ENCODE data around the gene ZNF526.
A peak's percentile ranks its signal among the peaks of the same experiment; 100 is the strongest.

ZNF526 gene

GRCh38 chr19:42220751-42221097, 612 bp downstream of the ZNF526 start:
- DNase-seq = no peak

DNA sequence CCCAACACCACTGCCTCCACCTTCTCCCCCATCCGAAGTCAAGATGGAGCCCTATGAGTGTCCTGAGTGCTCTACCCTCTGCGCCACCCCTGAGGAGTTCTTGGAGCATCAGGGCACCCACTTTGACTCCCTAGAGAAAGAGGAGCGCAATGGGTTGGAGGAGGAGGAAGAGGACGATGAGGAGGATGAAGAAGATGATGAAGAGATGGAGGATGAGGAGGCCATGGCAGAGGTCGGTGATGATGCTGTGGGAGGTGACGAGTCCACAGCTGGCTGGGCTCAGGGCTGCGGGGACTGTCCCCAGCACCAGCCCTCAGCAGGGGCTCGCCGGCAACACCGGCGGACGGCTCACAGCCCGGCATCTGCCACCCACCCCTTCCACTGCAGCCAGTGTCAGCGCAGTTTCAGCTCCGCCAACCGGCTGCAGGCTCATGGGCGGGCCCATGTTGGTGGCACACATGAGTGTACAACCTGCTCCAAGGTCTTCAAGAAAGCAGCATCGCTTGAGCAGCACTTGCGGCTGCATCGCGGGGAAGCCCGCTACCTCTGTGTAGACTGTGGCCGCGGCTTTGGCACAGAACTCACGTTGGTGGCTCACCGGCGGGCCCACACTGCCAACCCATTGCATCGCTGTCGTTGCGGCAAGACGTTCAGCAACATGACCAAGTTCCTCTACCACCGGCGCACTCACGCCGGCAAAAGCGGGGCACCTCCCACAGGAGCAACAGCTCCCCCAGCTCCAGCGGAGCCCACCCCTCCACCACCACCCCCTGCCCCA, 5.0 kb downstream of the ZNF526 start:
- DNase-seq = no peak

DNA sequence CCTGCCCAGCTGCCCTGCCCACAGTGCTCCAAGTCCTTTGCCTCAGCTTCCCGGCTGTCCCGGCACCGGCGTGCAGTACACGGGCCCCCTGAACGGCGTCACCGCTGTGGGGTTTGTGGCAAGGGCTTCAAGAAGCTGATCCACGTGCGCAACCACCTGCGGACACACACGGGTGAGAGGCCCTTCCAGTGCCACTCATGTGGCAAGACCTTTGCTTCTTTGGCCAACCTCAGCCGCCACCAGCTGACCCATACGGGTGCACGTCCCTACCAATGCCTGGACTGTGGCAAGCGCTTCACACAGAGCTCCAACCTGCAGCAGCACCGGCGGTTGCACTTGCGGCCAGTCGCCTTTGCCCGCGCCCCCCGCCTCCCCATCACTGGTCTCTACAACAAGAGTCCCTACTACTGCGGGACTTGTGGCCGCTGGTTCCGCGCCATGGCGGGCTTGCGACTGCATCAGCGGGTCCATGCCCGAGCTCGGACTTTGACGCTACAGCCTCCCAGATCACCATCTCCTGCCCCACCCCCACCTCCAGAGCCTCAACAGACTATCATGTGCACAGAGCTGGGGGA, 5.7 kb downstream of the ZNF526 start:
- no peak for DNase-seq

DNA sequence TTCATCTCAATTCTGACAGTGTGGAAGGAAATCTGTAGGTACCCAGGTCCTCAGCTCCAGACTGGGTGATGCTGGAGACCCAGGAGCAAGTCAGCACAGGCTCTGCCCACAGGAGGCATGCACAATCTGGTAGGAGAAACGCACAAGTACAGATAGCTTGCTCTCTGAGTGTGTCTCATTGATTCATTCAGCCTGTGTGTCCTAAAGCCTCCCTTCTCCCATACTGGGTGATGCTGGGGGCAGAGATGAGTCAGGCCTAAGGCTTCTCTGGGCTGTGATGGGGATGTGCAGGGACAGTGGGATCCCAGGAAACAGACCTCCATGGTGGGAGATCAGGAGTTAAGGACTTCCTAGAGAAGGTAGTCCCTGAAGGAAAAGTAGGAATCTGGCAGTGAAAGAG, 6.8 kb downstream of the ZNF526 start:
- no peak for DNase-seq

DNA sequence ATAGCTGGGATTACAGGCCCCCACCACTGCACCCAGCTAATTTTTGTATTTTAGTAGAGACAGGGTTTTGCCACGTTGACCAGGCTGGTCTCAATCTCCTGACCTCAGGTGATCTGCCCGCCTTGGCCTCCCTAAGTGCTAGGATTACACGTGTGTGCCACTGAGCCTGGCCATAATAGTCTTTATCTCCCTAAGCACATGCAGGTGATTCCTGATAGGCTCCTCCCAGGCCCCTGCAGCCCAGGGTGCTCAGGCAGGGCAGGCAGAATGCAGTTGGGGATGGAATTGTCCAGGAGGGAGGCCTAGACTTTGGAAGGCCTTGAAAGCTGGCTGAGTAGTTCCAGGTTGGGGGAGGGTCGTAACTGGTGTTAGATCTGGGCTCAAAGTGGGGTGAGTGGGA, 8.5 kb downstream of the ZNF526 start:
- no peak for DNase-seq

DNA sequence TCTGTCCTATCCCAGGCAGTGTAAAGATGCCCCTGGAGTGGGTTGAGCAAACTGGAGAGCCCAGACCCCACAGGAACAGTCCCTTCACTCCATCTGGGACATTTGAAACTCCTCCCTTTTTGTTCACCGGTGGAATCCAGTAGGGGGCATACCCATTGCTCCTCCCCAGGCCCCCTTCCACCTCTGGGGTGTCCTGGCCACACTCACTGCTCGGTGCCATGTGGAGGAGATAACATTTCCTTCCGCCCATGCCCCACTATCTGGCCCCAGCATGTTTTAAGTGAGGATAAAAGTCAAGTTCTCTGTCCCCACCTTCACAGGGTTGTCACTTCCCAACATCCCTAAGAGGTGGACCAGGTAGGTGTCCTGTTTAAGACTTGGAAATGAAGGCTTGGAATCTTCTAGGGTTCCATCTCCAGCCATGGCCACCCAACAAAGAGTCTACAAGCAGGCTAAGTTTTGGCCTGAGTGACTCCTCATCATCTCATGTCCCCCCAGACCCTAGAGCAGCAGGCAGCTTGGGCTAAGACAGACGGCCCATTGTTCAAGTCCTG, 9.3 kb downstream of the ZNF526 start:
- DNase-seq = no peak

- DNase-seq = no peak
Measured at GRCh38 chr19:42229855-42230351, 9.8 kb downstream of the ZNF526 start.

- DNase-seq = no peak
Measured at GRCh38 chr19:42230571-42230970, 10.5 kb downstream of the ZNF526 start.

GRCh38 chr19:42232435-42232834, 12.3 kb downstream of the ZNF526 start:
- DNase-seq = no peak

GRCh38 chr19:42233106-42233505, 13.0 kb downstream of the ZNF526 start:
- DNase-seq = no peak

GRCh38 chr19:42233678-42234292, 13.7 kb downstream of the ZNF526 start:
- DNase-seq = no peak

DNA sequence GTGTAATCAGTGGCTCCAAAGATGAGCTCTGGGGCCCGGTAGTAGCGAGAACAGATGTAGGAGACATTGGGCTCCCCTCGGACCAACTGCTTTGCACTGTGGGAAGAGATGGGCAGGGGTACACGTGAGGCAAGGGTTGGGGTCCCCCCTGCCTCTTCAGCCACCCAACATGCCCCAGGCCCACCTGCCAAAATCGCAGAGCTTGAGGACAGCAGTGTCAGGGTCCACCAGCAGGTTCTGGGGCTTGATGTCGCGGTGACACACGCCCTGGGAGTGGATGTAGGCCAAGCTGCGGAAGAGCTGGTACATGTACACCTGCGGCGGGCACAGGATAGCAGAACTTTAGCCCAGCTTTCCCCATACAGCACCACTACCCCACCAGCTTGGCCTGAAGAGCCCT, 14.3 kb downstream of the ZNF526 start:
- DNase-seq = no peak

- DNase-seq = no peak
Measured at GRCh38 chr19:42235181-42235580, 15.1 kb downstream of the ZNF526 start.

GRCh38 chr19:42239544-42240220, 19.6 kb downstream of the ZNF526 start:
- no peak for DNase-seq

DNA sequence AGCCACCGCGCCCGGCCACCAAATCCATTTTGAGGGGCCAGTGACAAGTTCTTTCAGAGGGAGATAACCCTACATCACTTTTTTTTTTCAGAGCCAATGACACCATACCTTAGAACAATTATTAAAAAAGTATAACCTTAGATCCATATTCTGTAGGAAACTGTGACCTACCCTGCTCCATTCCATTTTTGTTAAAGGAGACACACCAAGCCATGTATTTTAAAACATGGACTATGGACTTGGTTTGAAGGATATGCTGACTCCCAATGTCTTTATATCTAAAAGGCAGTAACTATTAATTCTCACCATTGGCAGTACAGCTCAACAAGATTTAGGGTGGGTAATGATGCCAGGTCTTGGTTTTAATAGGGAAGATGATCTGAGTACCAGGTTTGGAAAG, 21.2 kb downstream of the ZNF526 start:
- DNase-seq = no peak

DNA sequence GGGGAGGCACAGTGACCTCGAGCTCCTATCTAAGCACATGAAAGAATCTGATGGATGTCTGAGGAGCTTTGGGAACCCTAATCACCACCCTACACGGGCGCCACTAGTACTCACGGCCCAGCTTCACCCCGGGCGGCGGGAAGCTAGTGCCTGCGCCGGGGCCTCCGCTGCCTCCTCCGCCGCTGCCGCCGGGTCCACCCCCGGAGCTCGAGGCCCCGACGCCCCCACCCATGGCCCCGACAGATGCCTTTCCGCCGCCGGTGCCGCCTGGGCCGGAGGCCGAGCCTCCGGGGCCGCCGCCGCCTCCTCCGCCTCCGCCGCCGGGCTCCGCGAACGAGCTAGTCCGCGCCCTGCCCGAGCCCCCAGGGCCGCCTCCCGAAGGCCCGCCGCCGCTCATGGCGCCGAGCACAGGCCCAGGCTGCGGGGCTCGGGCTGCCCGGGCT, 22.0 kb downstream of the ZNF526 start:
- peak in 2 of 56 donors; percentile 46 to 65 for DNase-seq

DNA sequence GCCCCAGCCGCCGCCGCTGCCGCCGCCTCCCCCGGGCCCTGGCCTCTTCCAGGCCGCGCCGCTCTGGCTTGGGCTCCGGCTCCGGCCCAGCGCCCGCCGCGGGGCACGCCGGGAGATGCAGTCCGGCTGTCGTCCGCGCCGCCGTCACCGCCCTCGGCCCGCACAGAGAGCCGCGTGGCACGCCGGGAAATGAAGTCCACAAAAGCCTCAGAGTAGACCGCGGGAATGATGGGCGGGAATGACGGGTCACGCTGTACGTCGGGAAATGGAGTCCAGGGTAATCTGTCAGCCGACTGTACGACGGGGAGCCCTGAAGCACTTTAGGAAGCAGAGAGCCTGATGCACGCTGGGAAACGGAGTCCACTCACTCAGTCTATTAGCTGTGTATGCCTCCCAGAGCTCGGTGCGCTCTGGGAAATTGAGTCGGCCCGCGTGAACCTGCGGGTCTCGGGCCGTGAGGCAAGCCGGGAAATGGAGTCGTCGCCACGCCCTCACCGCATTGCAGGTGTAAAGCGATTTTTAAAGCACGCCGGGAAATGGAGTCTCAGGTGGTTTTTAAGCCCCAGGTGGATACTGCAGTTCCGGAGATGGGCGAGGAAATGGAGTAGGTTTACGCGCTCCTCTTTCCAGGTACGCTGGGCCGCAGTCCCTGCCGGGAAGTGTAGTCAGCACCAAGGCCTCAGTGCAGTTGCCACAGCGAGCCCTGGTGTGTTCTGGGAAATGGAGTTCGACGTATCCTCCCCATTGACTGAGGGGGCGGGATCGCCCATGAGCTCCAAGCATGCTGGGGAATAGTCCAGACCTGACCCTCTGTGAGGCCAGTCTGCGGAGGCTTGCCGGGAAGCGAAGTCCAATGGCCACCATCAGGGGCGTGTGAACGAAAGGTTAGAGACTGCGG, 22.6 kb downstream of the ZNF526 start, which contains the start of gene GSK3A:
TSS of gene GSK3A (minus strand) at position 91 of the 898 bp plus-strand sequence. CDS start 137 bp downstream, outside the sequence.
- DNase-seq = peak; percentile 86 to 100 (median 99)

- DNase-seq = peak; percentile 55 to 97 (median 88)
Measured at GRCh38 chr19:42244347-42245220, 24.5 kb downstream of the ZNF526 start.

DNA sequence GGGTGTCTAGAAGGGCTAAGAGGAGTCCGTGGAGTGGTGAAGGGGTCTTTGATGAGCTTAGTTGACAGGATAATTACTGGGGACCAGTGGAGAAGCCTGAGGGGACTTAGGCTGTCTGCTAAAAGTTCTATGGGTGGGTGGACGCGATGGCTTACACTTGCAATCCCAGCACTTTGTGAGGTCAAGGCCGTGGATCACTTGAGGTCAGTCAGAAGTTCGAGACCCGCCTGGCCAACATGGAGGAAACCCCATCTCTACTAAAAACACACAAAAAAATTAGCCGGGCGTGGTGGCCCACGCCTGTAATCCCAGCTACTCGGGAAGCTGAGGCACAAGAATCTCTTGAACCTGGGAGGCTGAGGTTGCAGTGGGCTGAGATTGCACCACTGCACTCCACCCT, 25.1 kb downstream of the ZNF526 start:
- no peak for DNase-seq

Data from amygdala (tissue), 56 donors.